ENCODE data around the gene HEY2. TPM values are rescaled to one million over a fixed set of nuclear protein-coding genes. Genes with fewer than 3 reads are reported as not detected.

HEY2 gene
- total RNA-seq, 1 experiment from 2014 or later, result not detected

DNA sequence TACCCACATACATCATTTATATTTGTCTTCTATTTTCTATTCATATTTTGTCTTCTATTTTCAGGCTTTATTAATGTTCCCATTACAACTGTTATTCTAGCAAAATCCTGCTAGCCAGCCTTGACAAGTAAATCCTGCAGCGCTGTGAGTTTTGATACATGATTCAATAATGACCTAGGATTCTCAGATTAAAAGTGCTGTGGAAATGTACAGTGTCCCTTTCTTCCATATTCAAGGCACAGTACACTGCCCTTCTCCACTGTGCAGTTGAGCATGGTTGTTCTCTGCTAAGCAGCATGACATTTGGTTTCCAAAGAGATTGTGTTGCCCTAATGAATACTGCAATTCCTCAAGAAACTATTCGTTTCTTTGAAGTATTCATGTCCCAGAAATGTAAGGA, 5.8 kb upstream of the HEY2 start:
- no peak for DNase-seq (ENCODE audit: low spot score)

DNA sequence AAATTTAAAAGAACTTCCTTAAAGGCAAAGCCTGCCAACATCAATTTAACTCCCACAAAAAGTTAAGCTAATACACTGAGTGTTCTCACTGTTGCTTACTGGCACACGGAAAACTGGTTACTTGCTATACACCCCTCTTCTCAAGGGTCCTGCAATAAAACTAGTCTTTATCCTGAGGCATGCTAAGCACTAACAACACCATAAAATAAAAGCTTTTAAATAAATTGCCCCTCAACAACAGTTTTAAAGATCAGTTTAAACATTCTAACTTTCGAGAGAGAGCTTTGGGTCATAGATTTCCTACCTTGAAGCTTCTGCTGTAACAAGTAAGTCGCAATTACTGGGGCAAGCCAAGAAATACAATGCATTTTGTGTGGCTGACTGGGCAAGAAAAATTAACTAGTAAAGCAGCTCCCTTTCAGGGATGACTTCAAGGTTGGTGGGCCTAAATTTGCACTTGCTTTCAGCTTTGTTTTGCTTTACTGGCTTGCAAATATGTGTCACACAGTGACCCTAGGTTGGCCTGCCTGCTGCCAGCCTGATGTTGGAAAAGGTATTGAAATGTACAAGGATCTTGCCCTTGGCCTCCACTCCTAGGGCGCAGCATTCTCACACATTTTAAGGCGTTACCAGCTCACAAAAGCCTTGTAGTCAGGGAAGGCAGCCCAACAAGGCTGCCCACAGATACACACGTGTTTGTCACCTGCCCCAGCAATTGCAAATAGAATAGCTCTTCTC, 4.0 kb upstream of the HEY2 start:
- no peak for DNase-seq (ENCODE audit: low spot score)

DNA sequence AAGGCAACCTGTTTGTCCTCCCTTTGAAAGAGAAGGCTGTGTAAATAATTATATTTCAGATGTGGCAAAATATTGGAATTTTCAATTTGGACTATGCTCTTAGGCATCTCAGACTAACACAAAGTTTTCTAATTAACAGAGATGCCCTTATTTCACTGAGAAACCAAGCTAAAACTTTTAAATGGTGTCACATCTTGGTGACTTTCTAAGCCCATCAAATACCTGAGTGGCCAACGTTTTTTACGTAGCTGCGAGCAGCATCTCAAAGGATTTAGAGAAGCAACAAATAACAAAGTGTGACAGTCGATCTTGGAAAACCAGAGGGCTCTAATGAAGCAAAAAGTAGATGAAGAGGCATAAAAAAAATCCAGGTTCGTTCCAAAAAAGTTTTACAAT, 3.4 kb upstream of the HEY2 start:
- no peak for DNase-seq (ENCODE audit: low spot score)

DNA sequence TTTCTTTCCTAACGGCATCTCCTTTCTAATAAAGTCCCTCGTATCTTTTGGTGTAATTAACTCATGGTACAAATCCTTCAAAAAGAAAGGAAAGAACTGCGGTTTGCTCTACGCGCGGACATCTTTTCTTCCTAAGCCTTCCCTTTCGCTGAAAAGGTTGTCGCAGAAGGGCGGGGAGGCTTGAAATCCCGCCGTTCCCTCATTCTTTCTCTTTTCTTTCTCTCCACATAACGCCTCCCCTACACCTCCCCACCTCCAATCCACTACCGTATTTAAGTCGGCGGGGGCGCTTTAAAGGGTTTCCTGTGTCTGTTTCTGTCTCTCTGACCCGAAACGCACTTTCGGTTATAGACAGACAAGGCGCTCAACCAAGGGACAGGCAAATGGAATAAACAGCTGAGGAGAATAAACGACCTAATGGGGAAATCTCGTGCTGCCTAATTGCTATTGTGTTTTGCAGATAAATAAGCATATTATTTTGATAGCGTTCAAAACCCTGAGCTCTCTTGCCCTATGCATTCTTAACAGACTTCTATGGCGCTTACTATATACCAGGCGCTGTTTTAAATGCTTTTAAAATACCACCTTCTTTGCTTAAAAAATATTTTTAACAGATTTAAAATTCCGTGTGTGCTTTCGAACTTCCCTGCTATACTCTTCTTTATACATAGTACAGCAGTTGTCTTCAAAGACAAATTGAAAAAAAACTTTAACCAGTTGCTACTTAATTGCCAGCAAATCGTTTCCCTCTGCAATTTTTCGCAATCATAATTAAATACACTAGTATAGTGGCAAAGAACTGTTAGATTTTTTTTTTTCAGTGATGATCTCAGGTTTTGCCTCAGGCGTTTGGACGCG, 2.5 kb upstream of the HEY2 start:
- DNase-seq (ENCODE audit: low spot score), result peak; percentile 50

DNA sequence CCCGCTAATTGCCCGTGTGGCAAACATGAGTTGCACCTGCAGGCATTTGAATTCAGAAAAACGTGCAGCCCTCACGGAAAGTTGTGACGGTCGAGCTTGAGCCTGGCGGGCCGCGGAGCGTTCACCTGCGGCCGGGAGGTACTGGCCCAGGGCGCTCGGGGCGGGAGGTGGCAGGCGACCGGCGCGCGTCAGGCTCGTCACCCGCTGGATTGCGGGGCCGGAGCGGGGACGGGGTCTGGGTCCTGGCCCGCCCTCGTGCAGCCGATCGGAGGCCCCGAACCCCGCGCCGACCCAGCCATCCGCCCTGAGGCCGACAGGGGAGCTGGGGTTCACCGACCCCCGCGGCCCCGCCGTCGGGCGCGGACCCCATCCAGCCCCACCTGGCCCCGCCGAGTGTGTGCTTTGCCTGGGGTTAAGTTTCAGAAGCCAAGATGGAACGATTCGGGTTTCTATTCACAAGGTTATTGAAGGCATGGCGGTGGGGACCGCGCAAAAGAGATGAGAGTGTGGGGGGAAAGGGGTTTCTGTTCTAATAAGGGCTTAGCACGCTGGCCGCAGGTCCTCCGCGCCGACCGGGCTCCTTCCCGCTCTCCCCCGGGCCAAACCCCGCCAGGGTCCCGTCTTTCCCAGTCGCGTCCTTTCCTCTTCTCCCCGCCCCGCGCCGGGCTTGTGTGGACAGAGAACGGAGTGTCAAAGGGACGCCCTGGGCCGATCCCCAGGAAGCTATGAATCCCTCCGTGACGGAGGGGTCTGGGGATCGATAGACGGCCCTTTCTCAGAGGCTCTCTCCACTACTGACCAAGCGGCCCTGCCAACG, 1.6 kb upstream of the HEY2 start:
- DNase-seq (ENCODE audit: low spot score), result no peak

GRCh38 chr6:125748406-125749172, 843 bp upstream of the HEY2 start:
- no peak for DNase-seq (ENCODE audit: low spot score)

DNA sequence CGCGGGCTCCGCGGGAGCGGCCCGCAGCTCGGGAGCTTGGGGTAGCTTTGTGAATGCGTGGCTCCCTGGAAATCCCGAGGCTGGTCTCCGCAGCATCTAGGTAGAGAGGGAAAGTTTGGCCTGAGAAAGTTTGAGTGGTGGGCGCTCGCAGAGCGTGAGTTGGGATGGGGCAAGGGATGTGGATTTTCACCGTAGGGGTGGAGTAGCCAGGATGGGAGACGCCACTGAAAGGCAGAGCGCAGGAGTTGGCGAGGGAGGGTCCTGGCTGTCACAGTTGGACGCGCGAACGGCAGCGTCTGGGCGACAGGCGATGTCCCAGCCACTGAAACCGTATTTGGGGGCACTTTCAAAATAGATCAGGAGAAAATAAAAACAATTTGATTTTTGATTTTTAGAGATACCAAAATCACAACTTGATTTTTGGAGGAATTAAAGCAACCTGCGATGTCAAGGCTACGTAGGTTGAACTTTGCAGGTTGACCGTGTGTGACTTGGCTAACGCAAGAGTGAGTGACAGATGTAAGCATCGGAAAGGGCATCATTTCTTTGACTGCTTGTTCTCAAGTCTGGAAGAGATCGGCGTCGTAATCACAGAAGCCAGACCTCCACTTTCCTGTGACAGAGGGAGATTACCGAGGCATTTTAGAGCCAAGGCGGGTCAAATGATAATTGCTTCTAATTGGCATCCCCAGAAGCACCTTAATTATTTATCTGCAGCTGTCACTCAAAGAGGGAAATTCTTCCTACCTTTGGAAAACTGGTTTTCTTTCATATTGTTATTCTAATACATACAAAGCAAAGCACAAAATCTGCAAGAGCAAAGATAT, 646 bp downstream of the HEY2 start:
- no peak for DNase-seq (ENCODE audit: low spot score)

- no peak for DNase-seq (ENCODE audit: low spot score)
These were observed 1.4 kb downstream of the HEY2 start for GRCh38 chr6:125750692-125751333.

GRCh38 chr6:125751334-125751916, 2.0 kb downstream of the HEY2 start:
- no peak for DNase-seq (ENCODE audit: low spot score)

GRCh38 chr6:125752773-125753172, 3.3 kb downstream of the HEY2 start:
- no peak for DNase-seq (ENCODE audit: low spot score)

GRCh38 chr6:125753218-125753936, 3.9 kb downstream of the HEY2 start:
- DNase-seq (ENCODE audit: low spot score), result peak; percentile 14

DNA sequence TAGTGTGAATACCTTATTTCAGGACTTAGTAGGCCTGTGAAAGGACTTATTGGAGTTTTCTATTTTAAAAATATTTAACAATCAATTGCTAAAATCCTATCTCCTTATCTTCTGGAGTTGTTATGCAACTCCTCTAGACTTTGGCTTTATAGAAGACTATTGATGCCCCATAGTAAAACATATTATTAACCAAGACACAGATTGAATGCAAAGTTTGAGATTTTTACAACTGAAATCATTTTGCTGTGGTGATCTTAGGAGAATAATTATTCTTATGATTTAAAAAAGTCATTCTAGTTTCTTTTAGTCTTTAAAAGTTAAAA, 4.5 kb downstream of the HEY2 start:
- DNase-seq (ENCODE audit: low spot score), result no peak

GRCh38 chr6:125754566-125754965, 5.1 kb downstream of the HEY2 start:
- DNase-seq (ENCODE audit: low spot score), result no peak

DNA sequence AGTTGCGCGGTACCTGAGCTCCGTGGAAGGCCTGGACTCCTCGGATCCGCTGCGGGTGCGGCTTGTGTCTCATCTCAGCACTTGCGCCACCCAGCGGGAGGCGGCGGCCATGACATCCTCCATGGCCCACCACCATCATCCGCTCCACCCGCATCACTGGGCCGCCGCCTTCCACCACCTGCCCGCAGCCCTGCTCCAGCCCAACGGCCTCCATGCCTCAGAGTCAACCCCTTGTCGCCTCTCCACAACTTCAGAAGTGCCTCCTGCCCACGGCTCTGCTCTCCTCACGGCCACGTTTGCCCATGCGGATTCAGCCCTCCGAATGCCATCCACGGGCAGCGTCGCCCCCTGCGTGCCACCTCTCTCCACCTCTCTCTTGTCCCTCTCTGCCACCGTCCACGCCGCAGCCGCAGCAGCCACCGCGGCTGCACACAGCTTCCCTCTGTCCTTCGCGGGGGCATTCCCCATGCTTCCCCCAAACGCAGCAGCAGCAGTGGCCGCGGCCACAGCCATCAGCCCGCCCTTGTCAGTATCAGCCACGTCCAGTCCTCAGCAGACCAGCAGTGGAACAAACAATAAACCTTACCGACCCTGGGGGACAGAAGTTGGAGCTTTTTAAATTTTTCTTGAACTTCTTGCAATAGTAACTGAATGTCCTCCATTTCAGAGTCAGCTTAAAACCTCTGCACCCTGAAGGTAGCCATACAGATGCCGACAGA, 9.9 kb downstream of the HEY2 start:
- DNase-seq (ENCODE audit: low spot score), result no peak

- no peak for DNase-seq (ENCODE audit: low spot score)
These were observed 10.6 kb downstream of the HEY2 start for GRCh38 chr6:125759959-125760457.

DNA sequence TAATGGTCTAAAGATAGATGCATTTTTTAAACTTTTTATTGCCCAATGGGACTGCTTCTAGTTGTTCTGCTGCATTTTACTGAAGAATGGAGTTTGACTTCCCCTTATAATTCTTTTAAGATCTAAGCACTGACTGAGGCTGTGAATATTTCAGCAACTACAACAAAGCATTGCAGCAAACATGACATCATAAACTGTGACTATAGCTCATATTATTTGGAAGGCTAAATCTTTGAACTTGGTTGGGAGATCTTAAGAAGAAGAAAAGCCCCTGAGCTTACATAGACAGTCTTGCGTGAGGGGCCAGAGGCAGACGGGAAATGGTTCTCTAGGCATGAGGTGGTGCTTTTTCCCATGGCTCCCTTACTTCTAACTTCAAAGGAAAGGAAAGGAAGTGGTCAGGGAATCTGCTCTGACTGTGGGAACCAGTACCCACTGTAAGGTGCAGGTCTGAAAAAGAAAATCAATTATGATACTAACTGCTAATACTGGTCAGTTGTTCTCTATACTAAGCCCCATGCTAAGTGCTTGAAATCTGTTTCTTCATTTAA, 14.8 kb downstream of the HEY2 start:
- no peak for DNase-seq (ENCODE audit: low spot score)

DNA sequence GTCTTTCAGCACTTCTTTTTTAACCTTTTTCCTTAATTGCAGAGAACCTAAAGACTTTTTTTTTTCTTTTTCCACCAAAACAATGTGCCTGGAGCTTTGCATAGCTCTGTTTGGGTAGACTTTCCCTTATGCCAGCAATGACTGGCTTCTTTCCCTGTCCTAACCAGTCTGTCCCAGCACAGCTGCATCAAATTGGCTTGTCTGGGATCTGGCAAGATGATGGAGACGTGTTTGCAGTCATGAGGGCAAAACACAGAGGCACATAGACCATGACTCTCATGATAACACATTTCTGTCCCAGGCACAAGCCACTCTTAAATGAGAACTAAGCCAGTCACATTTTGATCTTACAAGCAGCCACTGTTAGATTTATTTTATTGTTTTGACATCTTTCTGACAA, 16.5 kb downstream of the HEY2 start:
- DNase-seq (ENCODE audit: low spot score), result no peak

DNA sequence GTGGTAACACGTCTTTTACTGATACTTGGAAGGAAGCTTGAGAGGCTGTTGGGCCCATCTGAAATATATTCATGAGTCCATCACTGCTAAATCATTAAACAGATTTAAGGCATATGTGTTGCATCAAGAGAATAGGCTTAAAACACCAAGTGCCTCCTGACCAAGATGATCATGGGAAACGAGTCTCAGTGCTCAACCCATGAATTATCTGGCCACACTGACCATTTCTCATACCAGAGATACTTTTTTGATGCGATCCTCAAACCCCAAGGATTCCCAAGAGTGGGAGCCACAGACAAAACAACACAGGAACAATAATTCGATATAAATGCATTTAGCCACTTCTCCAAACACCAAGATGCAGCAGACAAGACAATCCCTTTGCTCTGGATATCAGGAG, 17.2 kb downstream of the HEY2 start:
- no peak for DNase-seq (ENCODE audit: low spot score)
